Upper lobe of left lung (tissue), 4 donors: ENCODE results near the gene ERFL.
"Not testable (repeated sequence)": the region's sequence is repeated elsewhere in the genome, so short reads cannot be mapped to it uniquely, and the experiment has no call there.

Experiments used
- CTCF ChIP-seq, 6 experiments: fragments of 450-650 bp in 4 of 6; fragments of 200-600 bp in 2 of 6; sonication (generic) in 2 of 6; IDR thresholded peaks; one replicate each; pipeline ENCODE4 v1.5.1; 2016 to 2019; ENCODE audit warnings: antibody characterized with exemption in 6 of 6
- EP300 ChIP-seq, 4 donors: sonication (generic); formaldehyde crosslinking; IDR thresholded peaks; one replicate each; pipeline ENCODE4 v1.5.1; 2017; ENCODE audit warnings: antibody characterized with exemption in 4 of 4, control low read depth in 2 of 4
- POLR2AphosphoS5 ChIP-seq, 2 donors: sonication (generic); formaldehyde crosslinking; IDR thresholded peaks; one replicate each; pipeline ENCODE4 v1.5.1; 2017; ENCODE audit warnings: antibody characterized with exemption in 2 of 2

DNA sequence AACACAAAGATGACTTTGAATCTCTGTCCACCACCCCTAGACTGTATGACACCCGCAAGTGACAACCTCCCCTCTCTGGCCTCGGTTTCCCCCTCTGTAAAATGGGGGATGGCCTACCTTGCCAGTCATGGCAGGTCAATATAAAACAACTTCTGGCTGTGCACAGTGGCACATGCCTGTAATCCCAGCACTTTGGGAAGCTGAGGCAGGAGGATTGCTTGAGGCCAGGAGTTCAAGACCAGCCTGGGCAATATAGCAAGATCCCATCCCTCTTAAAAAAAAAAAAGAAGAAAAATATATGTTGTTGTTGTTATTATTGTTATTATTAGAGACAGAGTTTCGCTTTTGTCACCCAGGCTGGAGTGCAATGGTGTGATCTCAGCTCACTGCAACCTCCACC, 52.3 kb downstream of the ERFL start:
- TF ChIP-seq CTCF, POLR2AphosphoS5, EP300 (IDR thresholded peaks at IDR 0.05): not testable (repeated sequence)
